Breast epithelium (tissue), 4 donors: Measurements from ENCODE around the gene FARSB. TPM values are rescaled to one million over a fixed set of nuclear protein-coding genes. Genes with fewer than 3 reads are reported as not detected.

Source experiments
- DNase-seq, 2 donors: peaks; one replicate each; pipeline ENCODE4 v3.0.0-alpha.2; 2019; ENCODE audit warnings: low spot score in 2 of 2
- H3K27ac ChIP-seq, 2 donors: fragments of 200-600 bp; sonication (generic) in 1 of 2; one replicate each; pipeline ENCODE4 v1.5.1; 2016 to 2019; ENCODE audit warnings: mild to moderate bottlenecking in 1 of 2
- H3K27me3 ChIP-seq, 2 donors: fragments of 200-600 bp; sonication (generic) in 1 of 2; one replicate each; pipeline versions ENCODE4 v1.5.1 to v1.6.0; 2017 to 2019; ENCODE audit warnings: control low read depth in 1 of 2, mild to moderate bottlenecking in 1 of 2
- H3K36me3 ChIP-seq: fragments of 200-600 bp; one replicate; pipeline ENCODE4 v1.5.1; 2019
- H3K4me1 ChIP-seq, 2 donors: fragments of 200-600 bp; sonication (generic); one replicate each; pipeline ENCODE4 v1.5.1; 2016 to 2019; ENCODE audit warnings: control low read depth in 1 of 2
- H3K4me3 ChIP-seq, 3 donors: fragments of 200-600 bp; sonication (generic); 1 replicate in 2 of 3; 2 replicates in 1 of 3; pipeline ENCODE4 v1.5.1; 2016 to 2019; ENCODE audit warnings: mild to moderate bottlenecking in 3 of 3, moderate library complexity in 2 of 3
- H3K9me3 ChIP-seq, 2 donors: fragments of 200-600 bp; sonication (generic) in 1 of 2; one replicate each; pipeline ENCODE4 v1.5.1; 2016 to 2019; ENCODE audit warnings: control low read depth in 1 of 2
- POLR2A ChIP-seq: fragments of 450-650 bp; IDR thresholded peaks from one replicate; pipeline ENCODE4 v1.6.1; 2016; ENCODE audit warnings: antibody characterized with exemption, mild to moderate bottlenecking, moderate library complexity
- POLR2AphosphoS5 ChIP-seq, 3 donors: sonication (generic); formaldehyde crosslinking; IDR thresholded peaks; one replicate each; pipeline ENCODE4 v1.6.1; 2017; ENCODE audit warnings: antibody characterized with exemption in 3 of 3
- intact Hi-C: fragments of 100-400 bp; cut with DNase I; formaldehyde crosslinking; loops from one replicate; pipeline ENCODE4 v1.15.1; 2023; ENCODE audit warnings: low total_unique reads
- total RNA-seq, 3 donors: library from RNA; depleted of rRNA; stranded (reverse); fragments of >200 nt; gene quantifications; one replicate each; pipeline ENCODE4 v1.1.0, GENCODE V29; 2016
- TF ChIP-seq, protein P1 (sequence below), 3 donors: fragments of 450-650 bp; IDR thresholded peaks; one replicate each; pipeline ENCODE4 v1.5.1; 2016 to 2017; ENCODE audit warnings: antibody characterized with exemption in 3 of 3, mild to moderate bottlenecking in 3 of 3, moderate library complexity in 3 of 3

The FARSB gene
- total RNA-seq, 3 donors from 2014 or later = 11.8 to 19.0 (median 18.7) TPM

DNA sequence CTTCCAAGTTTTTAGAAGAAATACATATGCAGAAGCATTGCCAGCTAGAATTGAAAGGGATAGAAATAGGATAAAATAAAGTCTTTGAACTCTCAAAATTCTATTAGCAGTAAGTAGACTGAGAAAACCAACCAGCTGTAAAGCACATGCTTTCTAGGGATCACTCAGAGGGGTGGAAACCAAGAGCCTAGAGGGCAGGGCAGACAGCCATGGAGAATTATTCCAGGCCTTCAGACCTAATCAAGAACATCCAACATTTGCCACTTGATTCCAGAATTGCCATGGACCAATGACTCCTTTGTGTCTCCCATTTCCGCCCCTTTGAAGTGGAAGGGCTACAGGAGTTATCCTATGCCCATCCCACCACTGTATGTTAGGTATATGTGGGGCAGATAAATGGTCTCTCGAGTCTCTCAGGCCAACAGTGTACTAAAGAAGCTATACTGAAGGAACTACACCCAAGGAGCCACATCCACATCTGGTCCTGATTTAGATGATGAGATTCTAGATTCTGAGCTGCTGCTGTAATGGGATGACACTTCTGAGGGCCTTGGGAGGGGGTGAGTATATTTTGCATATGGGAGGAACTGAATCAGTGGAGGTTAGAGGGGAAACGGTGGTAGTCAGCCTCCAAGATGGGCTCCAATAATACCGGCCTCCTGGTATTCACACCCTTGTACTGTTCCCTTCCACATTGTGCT, 4.0 kb downstream of the FARSB start:
- H3K4me3 ChIP-seq = no peak overlapping the region
- H3K4me1 ChIP-seq = peaks cover 0 to 10% of the 10 kb centered on the region in 2 donors
- DNase-seq = no peak
- no peaks in the 10 kb centered on the region for H3K27me3 ChIP-seq
- no peak for TF ChIP-seq POLR2A
- no peak for TF ChIP-seq POLR2AphosphoS5 (IDR thresholded peaks at IDR 0.05)
- H3K9me3 ChIP-seq = no peaks in the 10 kb centered on the region
- intact Hi-C loops = no loop called here
- H3K36me3 ChIP-seq = no peaks in the 10 kb centered on the region
- H3K27ac ChIP-seq = no peak overlapping the region

DNA sequence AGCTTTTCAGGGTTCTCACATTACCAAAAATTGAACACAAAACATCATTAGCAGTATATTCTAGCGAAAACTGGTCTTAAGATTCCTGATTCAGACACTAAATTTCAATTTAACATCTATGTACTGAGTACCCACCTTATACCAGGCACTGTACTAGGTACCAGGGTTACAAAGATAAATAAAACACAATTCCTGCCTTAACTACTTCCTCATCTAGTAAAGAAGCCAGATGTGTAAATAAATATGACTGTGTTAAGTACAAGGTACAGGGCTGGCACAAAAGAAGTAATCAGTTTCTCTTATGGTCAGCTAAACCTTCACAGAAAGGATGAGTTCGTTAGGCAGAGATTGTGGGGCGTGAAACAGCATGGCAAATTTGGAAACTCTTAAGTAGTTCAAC, 6.1 kb downstream of the FARSB start:
- intact Hi-C loops = no loop called here
- Histone ChIP-seq H3K4me3 (no peak overlapping the region), H3K36me3 (no peaks in the 10 kb centered on the region), H3K9me3 (no peaks in the 10 kb centered on the region), H3K27ac (no peak overlapping the region), H3K27me3 (no peaks in the 10 kb centered on the region), H3K4me1 (peaks cover 0 to 6% of the 10 kb centered on the region in 2 donors)
- TF ChIP-seq, protein P1, sequence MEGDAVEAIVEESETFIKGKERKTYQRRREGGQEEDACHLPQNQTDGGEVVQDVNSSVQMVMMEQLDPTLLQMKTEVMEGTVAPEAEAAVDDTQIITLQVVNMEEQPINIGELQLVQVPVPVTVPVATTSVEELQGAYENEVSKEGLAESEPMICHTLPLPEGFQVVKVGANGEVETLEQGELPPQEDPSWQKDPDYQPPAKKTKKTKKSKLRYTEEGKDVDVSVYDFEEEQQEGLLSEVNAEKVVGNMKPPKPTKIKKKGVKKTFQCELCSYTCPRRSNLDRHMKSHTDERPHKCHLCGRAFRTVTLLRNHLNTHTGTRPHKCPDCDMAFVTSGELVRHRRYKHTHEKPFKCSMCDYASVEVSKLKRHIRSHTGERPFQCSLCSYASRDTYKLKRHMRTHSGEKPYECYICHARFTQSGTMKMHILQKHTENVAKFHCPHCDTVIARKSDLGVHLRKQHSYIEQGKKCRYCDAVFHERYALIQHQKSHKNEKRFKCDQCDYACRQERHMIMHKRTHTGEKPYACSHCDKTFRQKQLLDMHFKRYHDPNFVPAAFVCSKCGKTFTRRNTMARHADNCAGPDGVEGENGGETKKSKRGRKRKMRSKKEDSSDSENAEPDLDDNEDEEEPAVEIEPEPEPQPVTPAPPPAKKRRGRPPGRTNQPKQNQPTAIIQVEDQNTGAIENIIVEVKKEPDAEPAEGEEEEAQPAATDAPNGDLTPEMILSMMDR (IDR thresholded peaks at IDR 0.05) = no peak
- no peak for TF ChIP-seq POLR2AphosphoS5 (IDR thresholded peaks at IDR 0.05)
- TF ChIP-seq POLR2A = no peak
- DNase-seq = no peak

DNA sequence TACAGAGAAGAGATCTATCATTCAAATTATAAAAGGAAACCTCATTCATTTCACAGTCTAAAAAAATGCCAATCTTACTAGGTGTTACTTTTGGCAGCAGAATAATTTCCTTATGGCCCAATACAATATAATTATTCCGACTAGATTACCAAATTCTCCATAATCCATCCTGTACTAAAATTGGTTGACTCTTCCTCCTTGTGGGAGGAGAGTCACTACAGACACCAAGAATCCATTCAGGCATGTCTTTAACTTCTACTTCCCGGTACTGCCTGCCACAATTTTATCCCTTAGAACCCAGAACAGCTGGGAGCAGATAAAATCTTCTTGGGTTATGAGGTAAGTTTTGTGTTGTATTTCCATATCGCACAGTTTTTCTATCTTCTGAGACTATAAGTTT, 9.9 kb downstream of the FARSB start:
- no peak overlapping the region for H3K4me3 ChIP-seq
- intact Hi-C loops = no loop called here
- no peak overlapping the region for H3K27ac ChIP-seq
- H3K27me3 ChIP-seq = no peaks in the 10 kb centered on the region
- DNase-seq = no peak
- TF ChIP-seq POLR2AphosphoS5 (IDR thresholded peaks at IDR 0.05) = no peak
- TF ChIP-seq, protein P1 (IDR thresholded peaks at IDR 0.05) = no peak
- no peak for TF ChIP-seq POLR2A
- no peaks in the 10 kb centered on the region for H3K9me3 ChIP-seq
- no peaks in the 10 kb centered on the region for H3K4me1 ChIP-seq
- peaks cover 3% of the 10 kb centered on the region for H3K36me3 ChIP-seq

DNA sequence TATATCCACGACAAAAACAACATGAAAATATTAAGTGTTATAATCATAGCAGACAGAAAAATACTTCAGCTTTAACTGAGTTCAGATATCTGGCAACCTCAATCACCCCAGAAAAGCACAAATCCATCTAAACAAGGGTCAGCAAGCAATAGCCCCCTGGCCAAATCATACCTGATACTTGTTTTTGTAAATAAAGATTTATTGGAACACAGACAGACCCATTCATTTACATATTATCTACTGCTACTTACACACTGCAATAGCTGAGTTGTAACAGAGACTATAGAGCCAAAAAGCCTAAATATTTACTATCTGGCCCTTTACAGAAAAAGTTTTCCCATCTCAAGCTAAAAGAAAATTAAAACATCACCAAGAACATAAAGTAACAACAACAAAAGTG, 12.8 kb downstream of the FARSB start:
- no peak for DNase-seq
- Histone ChIP-seq H3K4me1 (no peaks in the 10 kb centered on the region), H3K27me3 (no peaks in the 10 kb centered on the region), H3K36me3 (peaks cover 3% of the 10 kb centered on the region), H3K9me3 (no peaks in the 10 kb centered on the region), H3K27ac (no peak overlapping the region), H3K4me3 (no peak overlapping the region)
- TF ChIP-seq, protein P1 (IDR thresholded peaks at IDR 0.05) = no peak
- TF ChIP-seq POLR2A (no peak), POLR2AphosphoS5 (IDR thresholded peaks at IDR 0.05) (no peak)
- intact Hi-C loops = no loop called here

DNA sequence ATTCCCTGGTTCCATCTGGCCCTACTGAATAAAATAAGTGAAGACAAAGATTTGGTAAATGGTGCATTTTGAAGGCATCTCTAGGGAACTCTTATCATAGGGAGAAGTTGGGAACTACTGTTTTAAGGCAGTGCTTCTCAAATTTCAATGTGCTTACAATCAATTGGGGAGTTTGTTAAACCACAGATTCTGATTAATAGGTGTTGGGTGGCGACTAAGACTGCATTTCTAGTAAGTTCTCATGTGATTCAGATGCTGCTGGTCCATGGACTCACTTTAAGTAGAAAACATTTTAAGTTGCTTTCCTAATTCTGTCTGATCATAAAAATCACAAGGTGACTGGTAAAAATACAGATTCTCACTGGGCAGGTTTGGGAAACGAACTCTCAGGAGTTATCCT, 14.6 kb downstream of the FARSB start:
- Histone ChIP-seq H3K36me3 (peaks cover 3% of the 10 kb centered on the region), H3K9me3 (no peaks in the 10 kb centered on the region), H3K4me3 (no peak overlapping the region), H3K4me1 (no peaks in the 10 kb centered on the region), H3K27ac (no peak overlapping the region), H3K27me3 (no peaks in the 10 kb centered on the region)
- intact Hi-C loops = no loop called here
- DNase-seq = no peak
- TF ChIP-seq, protein P1 (IDR thresholded peaks at IDR 0.05) = no peak
- TF ChIP-seq POLR2A (no peak), POLR2AphosphoS5 (IDR thresholded peaks at IDR 0.05) (no peak)
